PC-3 (cell line): ENCODE measurements around the gene PCDH8.

ENCODE experiments used
- EZH2 ChIP-seq: fragments of 300-600 bp; sonication (generic); IDR thresholded peaks from one replicate; pipeline ENCODE4 v1.6.1; 2017; ENCODE audit warnings: antibody characterized with exemption, mild to moderate bottlenecking, low read length; ENCODE audit not compliant: unreplicated experiment
- EZH2phosphoT487 ChIP-seq: fragments of 300-600 bp; sonication (generic); IDR thresholded peaks from 2 replicates; pipeline ENCODE4 v1.6.1; 2018; ENCODE audit warnings: mild to moderate bottlenecking, antibody characterized with exemption, low read length, borderline replicate concordance
- TF ChIP-seq, protein P1 (sequence below): fragments of 300-600 bp; sonication (generic); conservative IDR thresholded peaks from 2 replicates; pipeline ENCODE4 v1.5.1; 2017; ENCODE audit warnings: antibody characterized with exemption, low read depth, mild to moderate bottlenecking, low read length

DNA sequence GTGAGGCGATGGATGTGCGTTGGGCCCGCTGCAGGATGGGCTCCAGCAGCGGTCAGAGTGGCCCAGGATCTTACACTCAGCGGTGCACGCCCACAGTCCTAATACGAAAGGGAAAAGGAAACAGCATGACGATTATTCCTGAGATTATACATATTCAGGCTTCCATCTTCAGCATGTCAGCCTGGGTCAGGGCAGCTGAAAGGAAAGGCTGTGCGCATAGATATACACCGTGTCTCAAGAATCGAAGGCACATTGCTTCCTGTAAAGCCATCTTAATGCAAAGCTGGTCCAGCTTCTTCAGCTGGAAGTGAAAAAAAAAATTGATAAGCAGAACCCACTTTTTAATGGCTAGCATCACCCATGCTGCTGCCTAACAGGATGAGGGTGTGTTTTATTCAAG lies 3.6 kb downstream of the PCDH8 start:
- TF ChIP-seq, protein P1, sequence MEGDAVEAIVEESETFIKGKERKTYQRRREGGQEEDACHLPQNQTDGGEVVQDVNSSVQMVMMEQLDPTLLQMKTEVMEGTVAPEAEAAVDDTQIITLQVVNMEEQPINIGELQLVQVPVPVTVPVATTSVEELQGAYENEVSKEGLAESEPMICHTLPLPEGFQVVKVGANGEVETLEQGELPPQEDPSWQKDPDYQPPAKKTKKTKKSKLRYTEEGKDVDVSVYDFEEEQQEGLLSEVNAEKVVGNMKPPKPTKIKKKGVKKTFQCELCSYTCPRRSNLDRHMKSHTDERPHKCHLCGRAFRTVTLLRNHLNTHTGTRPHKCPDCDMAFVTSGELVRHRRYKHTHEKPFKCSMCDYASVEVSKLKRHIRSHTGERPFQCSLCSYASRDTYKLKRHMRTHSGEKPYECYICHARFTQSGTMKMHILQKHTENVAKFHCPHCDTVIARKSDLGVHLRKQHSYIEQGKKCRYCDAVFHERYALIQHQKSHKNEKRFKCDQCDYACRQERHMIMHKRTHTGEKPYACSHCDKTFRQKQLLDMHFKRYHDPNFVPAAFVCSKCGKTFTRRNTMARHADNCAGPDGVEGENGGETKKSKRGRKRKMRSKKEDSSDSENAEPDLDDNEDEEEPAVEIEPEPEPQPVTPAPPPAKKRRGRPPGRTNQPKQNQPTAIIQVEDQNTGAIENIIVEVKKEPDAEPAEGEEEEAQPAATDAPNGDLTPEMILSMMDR, result no peak
- no peak for TF ChIP-seq EZH2
- TF ChIP-seq EZH2phosphoT487, result no peak
